Activated gamma-delta T cell treated with anti-CD3 and anti-CD28 coated beads, Interleukin-2, amount 50 U/mL, for 16 hours (primary cell): ENCODE measurements around the gene BRF1.
A peak's percentile ranks its signal among the peaks of the same experiment; 100 is the strongest.

Experiments
- DNase-seq: peaks from one replicate; pipeline ENCODE4 v3.0.0-alpha.2; 2020; ENCODE audit warnings: low read depth

Gene BRF1

GRCh38 chr14:105260959-105261358 lies 39.8 kb downstream of the BRF1 start:
- no peak for DNase-seq

- no peak for DNase-seq
These were observed 42.0 kb downstream of the BRF1 start for GRCh38 chr14:105258846-105259245.

DNA sequence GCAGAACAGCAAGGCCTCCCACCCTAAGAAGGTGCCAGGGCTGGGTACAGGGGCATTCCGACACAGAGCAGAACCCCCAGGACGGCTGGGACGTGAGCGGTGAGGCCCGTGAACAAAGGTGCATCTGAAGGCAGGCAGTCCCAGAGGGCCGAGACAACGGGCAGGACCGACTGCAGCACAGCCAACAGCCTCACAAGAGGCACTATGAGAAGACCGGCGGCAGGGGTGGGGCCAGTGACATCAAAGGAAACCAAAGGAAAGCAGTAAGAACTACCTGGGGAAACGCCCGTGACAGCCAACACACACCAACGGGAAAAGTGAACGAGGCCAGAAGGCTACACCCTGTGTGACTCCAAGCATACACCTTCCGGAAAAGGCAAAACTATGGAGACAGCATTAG lies 43.3 kb downstream of the BRF1 start:
- DNase-seq: no peak

DNA sequence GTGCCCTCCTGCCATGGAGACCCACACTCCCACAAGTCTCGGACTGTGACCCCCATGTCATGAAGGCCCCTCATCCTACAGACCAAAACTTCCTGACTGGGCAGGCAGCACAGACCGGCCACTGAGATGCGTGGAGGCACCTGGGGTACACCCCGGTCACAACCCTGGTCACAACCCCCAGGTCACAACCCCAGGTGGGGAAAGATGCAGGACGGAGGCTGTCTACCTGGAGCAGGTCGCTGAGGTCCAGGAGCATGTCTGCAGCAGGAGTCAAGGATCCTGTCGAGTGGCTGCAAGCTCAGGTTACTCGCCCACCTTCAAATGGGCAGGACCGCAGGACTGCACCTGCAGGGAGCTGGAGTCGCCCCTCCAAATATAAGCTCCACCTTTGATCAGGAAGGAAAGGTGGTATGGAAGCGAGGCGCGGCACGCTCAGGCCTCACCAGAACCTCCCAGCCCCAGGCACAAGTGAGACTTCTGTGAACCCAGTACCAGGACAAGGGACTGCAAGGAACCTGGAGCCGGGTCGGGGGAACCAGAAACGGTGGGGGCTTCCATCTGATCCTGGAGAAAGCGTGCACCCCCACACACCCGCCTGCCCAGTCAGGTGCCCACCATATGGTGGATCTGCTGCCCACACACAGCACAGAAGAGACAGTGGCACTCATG lies 44.4 kb downstream of the BRF1 start:
- no peak for DNase-seq

GRCh38 chr14:105255021-105255507 lies 45.7 kb downstream of the BRF1 start:
- DNase-seq: no peak

DNA sequence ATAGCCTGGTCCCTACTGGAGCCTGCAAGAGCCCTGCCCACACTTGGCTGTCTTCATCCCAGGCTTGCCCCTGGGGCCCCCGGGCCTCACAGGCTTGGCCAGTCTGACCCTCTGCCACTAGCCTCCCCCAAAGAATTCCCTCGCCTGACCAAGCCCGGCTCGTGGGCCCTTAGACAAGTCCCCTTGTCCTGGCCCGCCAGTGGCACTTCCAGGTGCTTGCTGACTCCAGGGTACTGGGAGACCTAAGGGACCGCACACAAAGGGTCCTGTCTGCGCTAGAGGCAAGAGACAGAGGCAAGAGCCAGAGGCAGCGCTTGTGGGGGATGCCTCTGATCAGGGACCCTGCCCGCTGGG lies 47.5 kb downstream of the BRF1 start:
- DNase-seq: no peak

- DNase-seq: no peak
These were observed 48.1 kb downstream of the BRF1 start for GRCh38 chr14:105252552-105253328.

DNA sequence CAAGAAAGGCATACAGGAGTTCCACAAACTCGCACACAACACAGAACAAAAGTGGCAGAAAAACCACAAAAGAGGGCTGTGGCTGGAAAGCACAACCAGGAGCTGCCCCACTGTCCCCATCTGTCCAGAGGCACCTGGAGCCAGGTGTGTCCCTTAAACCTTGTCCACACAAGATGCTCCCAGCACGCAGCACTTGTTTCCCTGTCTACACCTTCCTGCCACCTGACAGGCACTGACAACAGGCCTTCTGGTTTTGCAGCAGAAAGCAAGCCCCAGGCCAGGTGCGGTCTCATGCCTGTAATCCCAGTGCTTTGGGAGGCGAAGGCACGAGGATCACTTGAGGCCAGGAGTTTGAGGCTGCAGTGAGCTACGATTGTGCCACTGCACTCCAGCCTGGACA lies 48.9 kb downstream of the BRF1 start:
- no peak for DNase-seq

GRCh38 chr14:105250986-105251385 lies 49.8 kb downstream of the BRF1 start:
- no peak for DNase-seq

DNA sequence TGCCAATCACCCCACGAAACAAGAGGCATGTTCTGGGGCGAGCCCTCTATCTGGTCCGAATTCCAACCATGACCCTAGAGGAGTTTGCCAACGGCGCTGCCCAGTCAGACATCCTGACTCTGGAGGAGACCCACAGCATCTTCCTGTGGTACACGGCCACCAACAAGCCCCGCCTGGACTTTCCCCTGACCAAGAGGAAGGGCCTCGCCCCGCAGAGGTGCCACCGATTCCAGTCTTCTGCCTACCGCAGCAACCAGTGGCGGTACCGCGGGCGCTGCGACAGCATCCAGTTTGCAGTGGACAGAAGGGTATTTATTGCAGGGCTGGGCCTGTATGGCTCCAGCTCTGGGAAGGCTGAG lies 50.8 kb downstream of the BRF1 start:
- no peak for DNase-seq

- DNase-seq: no peak
These were observed 51.4 kb downstream of the BRF1 start for GRCh38 chr14:105249182-105250007.

- DNase-seq: peak; percentile 77
These were observed 52.2 kb downstream of the BRF1 start, which contains the start of gene BTBD6 for GRCh38 chr14:105248368-105249181. BTBD6 (plus strand) TSS chr14:105248533; CDS start chr14:105248712, 179 bp downstream.

- DNase-seq: no peak
These were observed 53.0 kb downstream of the BRF1 start for GRCh38 chr14:105247715-105248367.

- DNase-seq: no peak
These were observed 53.8 kb downstream of the BRF1 start for GRCh38 chr14:105247026-105247425.

DNA sequence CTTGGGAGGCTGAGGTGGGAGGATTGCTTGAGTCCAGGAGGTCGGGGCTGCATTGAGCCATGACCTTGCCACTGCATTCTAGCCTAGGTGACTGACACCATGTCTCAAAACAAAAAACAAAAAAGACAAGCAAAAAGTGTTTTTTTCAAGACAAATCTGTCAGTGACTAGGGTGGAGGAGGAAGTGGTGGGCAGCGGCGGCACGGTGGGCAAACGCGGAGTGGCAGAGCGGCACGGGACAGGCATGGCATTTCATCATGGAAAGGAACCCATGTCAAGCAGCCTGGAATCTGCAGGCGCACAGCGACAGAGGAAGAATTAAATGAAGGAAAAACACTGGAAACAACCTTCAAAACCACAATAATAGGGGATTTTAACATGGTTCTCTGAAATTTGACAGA lies 56.5 kb downstream of the BRF1 start:
- no peak for DNase-seq

GRCh38 chr14:105241641-105242040 lies 59.2 kb downstream of the BRF1 start:
- DNase-seq: no peak

GRCh38 chr14:105240811-105241576 lies 59.8 kb downstream of the BRF1 start:
- DNase-seq: no peak

DNA sequence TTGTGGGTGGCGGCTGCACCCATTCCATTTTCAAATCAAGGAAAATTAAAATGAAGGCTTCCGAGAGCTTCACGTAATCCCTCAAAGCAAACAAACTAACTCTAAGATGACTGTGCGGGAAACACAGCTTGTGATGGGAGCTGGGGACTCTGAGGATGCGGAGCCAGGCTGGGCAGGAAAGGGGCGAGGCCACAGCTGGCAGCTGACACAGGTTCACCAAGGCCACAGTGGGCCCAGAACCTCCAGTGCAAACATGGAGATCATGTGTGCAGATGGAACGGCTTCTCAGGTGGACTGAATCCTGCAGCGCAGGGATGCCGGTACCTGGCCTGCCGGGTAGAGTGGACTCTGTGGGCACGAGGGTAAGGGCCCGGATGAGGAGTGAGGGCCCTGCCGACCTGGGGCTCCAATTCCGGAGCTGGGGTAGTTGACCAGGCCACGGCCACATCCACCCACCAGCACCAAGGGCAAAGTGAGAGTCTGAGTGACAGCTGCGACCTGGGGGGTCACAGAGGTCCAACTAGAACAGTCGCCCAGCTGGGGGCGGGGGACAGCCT lies 71.6 kb downstream of the BRF1 start:
- no peak for DNase-seq

DNA sequence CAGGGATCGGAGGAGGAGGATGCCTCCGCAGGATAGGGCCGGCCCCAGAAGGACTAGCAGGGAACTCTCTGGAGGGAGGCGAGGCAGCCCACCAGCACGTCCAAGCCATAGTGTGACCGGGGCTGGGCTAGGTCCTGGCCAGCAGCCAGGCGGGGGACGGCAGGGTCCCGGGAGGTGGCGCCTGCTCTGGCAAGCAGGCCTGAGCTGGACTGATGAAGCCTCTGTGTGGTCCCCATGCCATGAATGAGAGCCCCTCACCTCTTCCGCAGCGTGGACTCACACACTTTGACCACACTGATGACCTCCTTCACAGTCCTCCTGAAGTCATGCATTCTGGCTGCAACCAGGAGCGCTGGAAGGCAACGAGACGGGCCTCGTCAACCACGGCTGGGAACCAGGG lies 72.2 kb downstream of the BRF1 start:
- no peak for DNase-seq

- DNase-seq: no peak
These were observed 73.5 kb downstream of the BRF1 start for GRCh38 chr14:105227346-105227745.
